C4-2B (cell line): ENCODE measurements around the gene RBM20.

Experiments
- CTCF ChIP-seq: fragments of 450-650 bp; conservative IDR thresholded peaks from 2 replicates; pipeline ENCODE4 v1.5.1; 2017; ENCODE audit warnings: mild to moderate bottlenecking
- ZFX ChIP-seq: fragments of 450-650 bp; IDR thresholded peaks from 2 replicates; pipeline ENCODE4 v1.6.1; 2017

GRCh38 chr10:110840225-110840922, 196.2 kb downstream of the RBM20 start:
- TF ChIP-seq CTCF (no peak), ZFX (no peak)
